Stimulated activated CD4-positive, alpha-beta T cell treated with anti-CD3 and anti-CD28 coated beads, Interleukin-4, amount 100 ng/mL, for 24 hours (primary cell): Measurements from ENCODE around the gene KCNT2.

Experiments used
- DNase-seq: peaks from one replicate; pipeline ENCODE4 v3.0.0-alpha.2; 2020

The KCNT2 gene

GRCh38 chr1:196442366-196442765 lies 165.9 kb downstream of the KCNT2 start:
- no peak for DNase-seq

GRCh38 chr1:196440711-196441110 lies 167.5 kb downstream of the KCNT2 start:
- DNase-seq, result no peak

DNA sequence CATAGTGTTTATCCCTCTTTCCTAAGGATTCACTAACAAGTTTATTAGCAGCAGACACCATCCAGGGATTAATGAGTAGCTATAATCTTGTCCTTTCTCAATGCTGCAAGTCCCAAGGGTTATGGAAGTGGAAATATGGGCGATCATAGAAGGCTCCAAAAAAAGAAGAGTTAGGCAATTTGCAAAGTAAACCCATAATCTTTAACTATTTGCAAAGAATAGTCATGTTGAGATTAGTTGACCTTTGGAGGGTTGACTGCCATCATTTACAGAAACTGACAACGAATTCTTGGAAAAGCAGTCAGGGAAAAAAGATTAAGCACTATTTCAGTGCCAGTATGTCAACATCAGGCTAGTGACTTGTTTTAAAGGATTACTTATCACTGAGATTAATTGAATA lies 169.9 kb downstream of the KCNT2 start:
- DNase-seq, result no peak

GRCh38 chr1:196437671-196438070 lies 170.6 kb downstream of the KCNT2 start:
- DNase-seq, result no peak

- no peak for DNase-seq
These were observed 175.2 kb downstream of the KCNT2 start for GRCh38 chr1:196433000-196433399.

GRCh38 chr1:196427976-196428734 lies 180.1 kb downstream of the KCNT2 start:
- DNase-seq, result no peak

DNA sequence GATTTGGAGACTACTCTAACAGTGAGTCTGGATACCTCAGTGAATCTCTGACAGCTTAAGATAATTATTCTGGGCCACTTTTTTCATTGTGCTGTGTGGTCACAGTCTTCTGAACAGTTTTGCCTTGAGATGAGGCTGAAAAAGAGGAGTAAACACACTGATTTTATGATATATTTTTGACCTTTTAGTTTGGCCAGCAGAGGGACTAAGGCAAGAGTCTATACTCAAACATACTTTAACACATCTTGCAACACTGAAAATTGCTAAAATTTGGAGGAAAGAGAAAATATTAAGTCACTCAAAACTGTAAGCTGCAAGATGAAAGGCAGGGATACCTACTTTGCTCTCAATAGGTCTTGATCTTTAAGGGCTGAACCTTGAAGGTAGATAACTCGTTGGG lies 182.7 kb downstream of the KCNT2 start:
- DNase-seq, result no peak

DNA sequence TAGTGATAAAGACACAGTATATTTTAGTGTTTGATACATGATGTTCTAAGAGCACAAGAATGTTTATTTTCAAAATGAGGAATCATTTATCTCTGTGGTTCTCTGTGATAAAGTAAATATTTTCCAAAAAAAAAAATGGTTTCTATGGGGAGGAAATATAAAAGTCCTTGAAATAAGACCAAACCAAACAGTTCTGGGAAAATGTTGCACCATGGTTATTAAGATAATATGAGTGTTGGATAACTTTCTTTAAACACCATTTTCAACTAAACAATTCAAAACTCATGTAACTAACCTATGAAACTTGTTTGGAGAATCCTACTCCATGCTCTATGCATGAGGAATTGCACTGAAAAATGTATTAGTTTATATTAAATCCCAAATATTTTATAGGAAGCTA lies 184.6 kb downstream of the KCNT2 start:
- DNase-seq, result no peak

DNA sequence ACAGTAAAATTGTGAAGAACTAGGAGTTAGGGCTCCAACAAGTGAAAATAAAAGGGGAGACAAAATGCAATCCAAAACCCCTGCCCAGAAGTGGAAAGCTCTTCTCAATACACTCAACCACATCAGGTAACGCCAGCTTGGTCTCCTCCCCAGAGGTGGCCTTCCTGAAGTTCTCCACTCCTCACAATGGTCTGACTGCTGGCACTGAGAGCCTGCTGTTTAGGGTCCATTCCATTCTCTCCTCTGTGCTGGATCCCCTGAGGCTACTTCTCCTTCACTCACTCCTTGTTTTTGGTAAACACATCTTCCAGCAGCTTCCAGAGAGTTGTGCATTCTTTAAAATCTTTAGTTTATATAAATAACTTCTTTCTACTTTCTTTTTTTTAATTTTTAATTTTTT lies 189.5 kb downstream of the KCNT2 start:
- DNase-seq, result no peak

GRCh38 chr1:196415978-196416377 lies 192.3 kb downstream of the KCNT2 start:
- no peak for DNase-seq

DNA sequence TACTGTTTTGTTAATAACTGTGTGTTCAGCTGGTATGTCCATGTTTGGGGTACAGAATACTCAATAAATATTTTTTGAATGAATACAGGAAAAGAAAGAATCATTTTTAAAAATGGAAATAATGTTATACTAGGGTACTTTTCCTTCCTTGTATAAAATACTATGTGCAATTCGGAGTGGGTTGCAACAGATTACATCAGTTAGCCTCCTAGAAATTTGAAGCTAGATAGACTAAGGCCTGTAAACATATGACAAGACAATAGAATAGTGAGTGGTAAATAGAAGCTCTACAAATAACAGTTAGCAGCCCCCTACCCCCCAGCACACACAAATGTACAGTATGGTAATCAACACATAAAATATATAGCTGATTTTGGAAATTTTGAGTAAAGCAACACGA lies 195.9 kb downstream of the KCNT2 start:
- DNase-seq, result no peak

DNA sequence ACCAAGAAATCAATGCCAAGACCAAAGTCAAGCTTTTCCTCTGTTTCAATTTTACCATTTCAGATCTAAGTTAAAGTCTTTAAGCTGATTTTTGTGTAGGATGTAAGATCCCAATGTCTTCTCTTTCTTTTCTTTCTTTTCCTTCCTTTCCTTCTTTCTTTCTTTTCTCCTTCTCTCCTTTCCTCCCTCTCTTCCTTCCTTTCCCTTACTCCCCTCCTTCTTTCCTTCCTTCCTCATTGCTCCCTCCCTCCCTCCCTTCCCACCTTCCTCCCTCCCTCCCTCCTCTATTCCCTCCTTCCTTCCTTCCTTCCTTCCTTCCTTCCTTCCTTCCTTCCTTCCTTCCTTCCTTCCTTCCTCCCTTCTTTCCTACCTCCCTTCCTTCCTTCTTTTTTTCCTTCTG lies 197.5 kb downstream of the KCNT2 start:
- DNase-seq, result no peak

- no peak for DNase-seq
These were observed 198.7 kb downstream of the KCNT2 start for GRCh38 chr1:196409586-196409985.

GRCh38 chr1:196407358-196408051 lies 200.7 kb downstream of the KCNT2 start:
- DNase-seq, result no peak

DNA sequence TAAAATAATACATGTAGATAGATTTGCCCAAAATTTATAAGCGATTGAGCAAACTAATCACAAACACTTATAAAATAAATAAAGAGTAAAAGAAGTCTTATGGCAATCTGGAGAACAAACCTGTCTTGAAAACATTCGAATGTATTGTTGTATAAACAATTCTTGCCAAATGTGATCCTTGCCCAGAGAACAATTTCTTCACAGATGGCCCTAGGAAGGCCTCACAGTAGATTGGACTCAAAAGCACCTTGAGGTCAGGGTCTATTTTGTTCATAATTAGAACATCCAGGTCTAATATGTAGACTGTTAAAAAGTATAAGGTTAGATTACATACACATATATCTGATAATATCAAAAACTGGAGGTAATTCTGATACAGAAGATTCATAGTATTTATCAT lies 202.4 kb downstream of the KCNT2 start:
- DNase-seq, result no peak

DNA sequence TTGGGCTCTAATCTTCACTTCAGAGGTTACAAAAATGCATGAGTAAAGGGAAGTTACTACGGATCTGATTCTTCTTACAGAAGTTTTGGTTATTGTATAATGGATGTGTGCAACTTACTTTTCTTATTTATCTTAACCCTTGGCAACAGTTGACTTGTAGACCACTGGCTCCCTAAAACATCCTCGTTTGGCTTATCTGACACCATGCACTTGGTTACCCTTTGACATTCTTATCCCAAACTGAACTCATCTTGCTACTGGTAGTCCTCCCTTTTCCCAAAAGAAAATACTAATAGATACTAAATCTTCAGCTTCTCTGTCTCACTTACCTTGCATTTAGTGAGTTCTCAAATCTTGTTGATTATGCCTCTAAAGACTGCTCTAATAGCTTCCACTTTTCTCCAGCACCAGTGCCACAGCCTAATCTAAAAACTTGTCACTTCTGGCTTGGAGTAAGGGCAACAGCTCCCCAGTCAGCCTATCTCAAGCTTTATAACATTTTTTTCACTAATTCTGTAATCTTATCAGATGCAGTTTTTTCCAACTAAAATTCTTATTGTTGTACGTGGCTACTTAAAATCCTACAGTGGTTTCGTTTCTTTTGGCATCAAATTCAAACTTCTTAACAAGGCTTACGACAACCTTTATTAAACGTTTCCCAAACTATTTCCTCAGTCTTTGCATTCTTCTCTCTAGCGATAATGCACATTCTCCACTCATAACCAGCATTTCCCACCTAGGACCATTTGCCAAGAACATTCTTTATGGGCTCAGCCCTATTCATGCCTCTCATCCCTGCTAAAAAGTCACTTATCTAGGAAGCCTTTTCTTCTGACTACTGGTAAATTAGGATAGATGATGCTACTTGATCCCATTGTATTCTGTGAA lies 204.2 kb downstream of the KCNT2 start:
- DNase-seq, result no peak

GRCh38 chr1:196401891-196402290 lies 206.3 kb downstream of the KCNT2 start:
- no peak for DNase-seq

DNA sequence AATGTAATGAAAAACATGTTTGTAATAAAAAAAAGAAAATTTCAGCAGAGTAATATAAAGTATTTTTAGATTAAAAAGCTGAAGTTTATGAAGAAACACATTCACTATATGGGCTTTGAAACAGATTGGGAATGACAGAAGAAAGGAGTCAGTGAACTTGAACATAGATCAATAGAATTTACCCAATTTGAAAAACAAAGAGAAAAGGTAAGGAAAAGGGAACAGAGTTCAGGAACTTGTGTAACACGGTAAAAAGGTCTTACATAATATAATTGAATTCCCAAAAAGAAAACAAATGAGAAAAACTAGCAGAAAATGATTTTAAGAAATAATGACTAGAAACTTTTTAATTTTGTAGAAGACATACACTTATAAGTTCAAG lies 206.8 kb downstream of the KCNT2 start:
- no peak for DNase-seq

DNA sequence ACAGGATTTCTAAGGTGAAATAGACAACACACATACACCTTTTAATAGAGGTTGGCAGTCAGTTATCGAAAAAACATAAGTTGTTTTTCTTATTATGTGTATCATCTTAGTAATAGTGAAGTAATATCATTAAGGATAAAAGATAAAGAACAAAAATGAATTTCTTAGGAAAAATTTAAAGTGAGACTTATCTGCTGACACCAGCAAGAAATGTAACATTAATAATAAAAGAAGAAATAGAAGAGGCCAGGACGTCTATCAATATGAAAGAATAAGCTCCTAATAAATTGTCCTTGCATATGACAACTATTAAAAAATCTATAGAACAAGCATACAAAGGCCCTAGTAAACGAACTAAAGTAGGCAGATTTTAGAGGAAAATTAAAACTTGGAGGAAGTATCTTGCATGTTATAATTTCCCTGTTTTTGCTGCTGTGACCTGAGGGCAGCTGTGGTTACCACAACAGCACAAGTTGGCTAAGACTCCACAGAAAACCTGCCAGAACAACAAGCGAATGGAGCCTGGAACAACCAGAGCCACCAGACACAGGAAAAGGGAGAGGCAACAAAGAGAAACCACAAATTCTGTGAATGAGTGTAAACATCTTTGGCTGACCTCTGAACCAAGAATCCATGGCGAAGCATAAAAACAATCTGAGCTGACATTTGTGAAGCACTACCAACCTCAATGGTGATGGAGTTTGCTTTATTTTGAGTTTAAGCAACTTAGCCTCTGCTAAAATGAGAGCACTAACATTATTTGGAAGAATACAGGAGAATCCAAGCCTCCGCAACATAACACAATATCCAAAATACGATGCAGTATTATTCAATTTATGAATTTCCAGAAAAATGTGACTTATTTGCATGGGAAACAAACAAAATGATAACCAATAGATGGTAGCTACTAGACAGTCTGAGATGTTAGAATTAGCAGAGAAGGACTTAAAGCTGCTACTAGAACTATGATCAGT lies 207.5 kb downstream of the KCNT2 start:
- no peak for DNase-seq

DNA sequence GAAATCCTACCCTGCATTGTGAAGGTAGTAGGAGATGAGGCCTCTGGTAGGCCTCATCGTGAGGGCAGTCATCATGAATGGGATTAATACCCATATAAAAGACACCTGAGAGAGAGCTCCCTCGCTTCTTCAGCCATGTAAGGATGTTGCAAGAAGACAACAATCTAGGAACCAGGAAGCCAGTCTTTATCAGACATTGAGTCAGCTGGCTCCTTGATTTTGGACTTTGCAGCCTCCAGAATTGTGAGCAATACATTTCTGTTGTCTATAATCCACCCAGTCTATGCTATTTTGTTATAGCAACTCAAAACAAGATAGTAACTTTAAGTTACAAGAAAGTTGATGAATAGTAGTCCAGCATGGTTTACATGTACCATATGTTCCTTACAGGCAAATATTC lies 208.5 kb downstream of the KCNT2 start:
- no peak for DNase-seq

- DNase-seq, result no peak
These were observed 214.5 kb downstream of the KCNT2 start for GRCh38 chr1:196393742-196394141.

GRCh38 chr1:196393282-196393681 lies 215.0 kb downstream of the KCNT2 start:
- DNase-seq, result no peak

GRCh38 chr1:196387766-196388165 lies 220.5 kb downstream of the KCNT2 start:
- no peak for DNase-seq
